UCSD-AML1 (cell line): ENCODE results near the gene TSPAN9.
A peak's percentile ranks its signal among the peaks of the same experiment; 100 is the strongest.

Source experiments
- DNase-seq: peaks from one replicate; lab custom pipeline; 2025; ENCODE audit not compliant: unreplicated experiment; lab: John Stamatoyannopoulos, UW

TSPAN9 gene

GRCh38 chr12:3243376-3244084 lies 166.4 kb downstream of the TSPAN9 start:
- peak; percentile 53 for DNase-seq

GRCh38 chr12:3244219-3244750 lies 167.1 kb downstream of the TSPAN9 start:
- no peak for DNase-seq

- DNase-seq: no peak
These were observed 169.1 kb downstream of the TSPAN9 start for GRCh38 chr12:3246253-3246652.

GRCh38 chr12:3247077-3247476 lies 169.9 kb downstream of the TSPAN9 start:
- DNase-seq: no peak

GRCh38 chr12:3247629-3248161 lies 170.5 kb downstream of the TSPAN9 start:
- DNase-seq: no peak

- DNase-seq: peak; percentile 72
These were observed 172.1 kb downstream of the TSPAN9 start for GRCh38 chr12:3249081-3249800.

- DNase-seq: no peak
These were observed 172.9 kb downstream of the TSPAN9 start for GRCh38 chr12:3250034-3250433.

- no peak for DNase-seq
These were observed 173.4 kb downstream of the TSPAN9 start for GRCh38 chr12:3250576-3250975.

GRCh38 chr12:3251067-3251466 lies 173.9 kb downstream of the TSPAN9 start:
- DNase-seq: peak; percentile 68

GRCh38 chr12:3251691-3252090 lies 174.5 kb downstream of the TSPAN9 start:
- no peak for DNase-seq

GRCh38 chr12:3252450-3252891 lies 175.3 kb downstream of the TSPAN9 start:
- DNase-seq: no peak

- DNase-seq: no peak
These were observed 176.6 kb downstream of the TSPAN9 start for GRCh38 chr12:3253682-3254275.

- no peak for DNase-seq
These were observed 177.9 kb downstream of the TSPAN9 start for GRCh38 chr12:3255057-3255456.

- DNase-seq: no peak
These were observed 179.0 kb downstream of the TSPAN9 start for GRCh38 chr12:3256103-3256631.

- no peak for DNase-seq
These were observed 180.2 kb downstream of the TSPAN9 start for GRCh38 chr12:3257411-3257810.

GRCh38 chr12:3259973-3260372 lies 182.8 kb downstream of the TSPAN9 start:
- no peak for DNase-seq

- DNase-seq: no peak
These were observed 184.7 kb downstream of the TSPAN9 start for GRCh38 chr12:3261782-3262359.

- DNase-seq: no peak
These were observed 185.3 kb downstream of the TSPAN9 start for GRCh38 chr12:3262470-3262869.

GRCh38 chr12:3263282-3263681 lies 186.1 kb downstream of the TSPAN9 start:
- no peak for DNase-seq

- no peak for DNase-seq
These were observed 187.1 kb downstream of the TSPAN9 start for GRCh38 chr12:3263939-3264922.
